GM23248 (cell line): ENCODE measurements around the gene PIK3CD. TPM values are rescaled to one million over a fixed set of nuclear protein-coding genes. Genes with fewer than 3 reads are reported as not detected.

Experiments
- DNase-seq: peaks from one replicate; pipeline ENCODE4 v3.0.0-alpha.2; 2015
- H2AFZ ChIP-seq: fragments of 200-600 bp; sonication (generic); 2 replicates; pipeline ENCODE4 v1.6.1; 2016; ENCODE audit warnings: antibody characterized with exemption
- H3F3A ChIP-seq: fragments of 200-600 bp; sonication (generic); 2 replicates; pipeline ENCODE4 v1.6.1; 2016; ENCODE audit warnings: mild to moderate bottlenecking, antibody characterized with exemption, mixed run types; ENCODE audit not compliant: insufficient read depth
- H3K27ac ChIP-seq: fragments of 200-600 bp; sonication (generic); 2 replicates; pipeline ENCODE4 v1.5.1; 2016; ENCODE audit warnings: mild to moderate bottlenecking
- H3K27me3 ChIP-seq: fragments of 200-600 bp; sonication (generic); replicated peaks from 2 replicates; pipeline ENCODE4 v1.6.1; 2016; ENCODE audit warnings: mild to moderate bottlenecking; ENCODE audit not compliant: insufficient read depth
- H3K36me3 ChIP-seq: fragments of 200-600 bp; sonication (generic); 2 replicates; pipeline ENCODE4 v1.6.1; 2016; ENCODE audit warnings: low read depth, mild to moderate bottlenecking
- H3K4me1 ChIP-seq: fragments of 200-600 bp; sonication (generic); 2 replicates; pipeline ENCODE4 v1.6.1; 2016; ENCODE audit warnings: mild to moderate bottlenecking; ENCODE audit not compliant: insufficient read depth
- H3K4me2 ChIP-seq: fragments of 200-600 bp; sonication (generic); one replicate; pipeline ENCODE4 v1.6.1; 2016; ENCODE audit warnings: mild to moderate bottlenecking; ENCODE audit not compliant: unreplicated experiment
- H3K4me3 ChIP-seq: fragments of 200-600 bp; sonication (generic); 2 replicates; pipeline ENCODE4 v1.5.1; 2016; ENCODE audit warnings: mild to moderate bottlenecking
- H3K79me2 ChIP-seq: fragments of 200-600 bp; sonication (generic); 2 replicates; pipeline ENCODE4 v1.6.1; 2016; ENCODE audit warnings: mild to moderate bottlenecking; ENCODE audit not compliant: insufficient read depth
- H3K9ac ChIP-seq: fragments of 200-600 bp; sonication (generic); 2 replicates; pipeline ENCODE4 v1.6.1; 2016; ENCODE audit warnings: mild to moderate bottlenecking
- H3K9me2 ChIP-seq: fragments of 200-600 bp; sonication (generic); 2 replicates; pipeline ENCODE4 v1.6.1; 2016; ENCODE audit warnings: mixed run types, mild to moderate bottlenecking, moderate library complexity; ENCODE audit not compliant: insufficient read depth
- H3K9me3 ChIP-seq: fragments of 200-600 bp; sonication (generic); one replicate; pipeline ENCODE4 v1.6.1; 2017; ENCODE audit warnings: low read depth
- H4K20me1 ChIP-seq: fragments of 200-600 bp; sonication (generic); 2 replicates; pipeline ENCODE4 v1.6.0; 2016; ENCODE audit not compliant: insufficient read depth
- EZH2 ChIP-seq: fragments of 200-600 bp; sonication (generic); IDR thresholded peaks from 2 replicates; pipeline ENCODE4 v1.6.1; 2018; ENCODE audit warnings: antibody characterized with exemption, mild to moderate bottlenecking; ENCODE audit not compliant: insufficient read depth, poor library complexity, severe bottlenecking
- EZH2phosphoT487 ChIP-seq: fragments of 200-600 bp; sonication (generic); IDR thresholded peaks from 2 replicates; pipeline ENCODE4 v1.6.1; 2018; ENCODE audit warnings: antibody characterized with exemption, moderate library complexity, mild to moderate bottlenecking, low read depth; ENCODE audit not compliant: insufficient read depth
- WGBS, 2 experiments: methylation state at CpG; one replicate each; pipeline ENCODE4 v1.1.6; 2015 to 2017; ENCODE audit warnings: low lambda C conversion rate in 2 of 2, low coverage in 1 of 2; ENCODE audit errors: missing lambda C conversion rate in 2 of 2; 5-methylcytosine and 5-hydroxymethylcytosine counted together
- in situ Hi-C: fragments of 300-500 bp; cut with MboI; formaldehyde crosslinking; loops from 2 replicates; pipeline ENCODE4 v1.15.0; 2020
- polyA plus RNA-seq: library from polyadenylated mRNA; unstranded; fragments of >200 nt; fragmentation: Nextera tagmentation; extraction: Ambion mirVana; gene quantifications from 2 replicates; pipeline ENCODE4 v1.2.1, GENCODE V29; 2016
- total RNA-seq: library from RNA; depleted of rRNA; stranded (reverse); fragments of >200 nt; shearing (Covaris generic); gene quantifications from 2 replicates; pipeline ENCODE4 v1.2.3, GENCODE V29; 2014

PIK3CD gene
- total and polyA plus RNA-seq, 2 experiments from 2014 or later = 3.5 to 7.1 TPM

DNA sequence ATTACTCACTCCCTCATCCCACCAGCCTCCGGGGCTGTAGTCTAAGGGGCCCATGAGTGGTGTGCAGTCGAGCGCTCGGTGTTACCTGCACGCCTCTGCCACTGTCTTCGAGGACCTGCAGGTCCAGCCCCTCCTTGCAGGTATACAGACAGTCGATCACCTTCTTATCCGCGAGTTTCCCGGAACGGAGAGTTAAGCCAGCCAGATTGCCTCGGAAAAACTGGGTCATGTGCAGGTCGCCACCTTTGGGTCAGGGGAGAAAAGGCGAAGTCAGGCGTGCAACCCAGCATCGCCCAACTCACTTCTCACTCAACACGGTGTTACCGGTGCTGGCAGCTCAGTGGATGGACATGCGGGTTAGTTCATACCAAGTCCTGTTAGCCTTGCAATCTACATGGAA, 84.3 kb downstream of the PIK3CD start:
- WGBS, 2 experiments = 92 to 94% methylated on average over 19 of the region's 19 CpGs
- in situ Hi-C loops = no loop called here
- Histone ChIP-seq H3K27ac (no peak overlapping the region), H3K9me2 (no peaks in the 10 kb centered on the region), H3K4me2 (no peak overlapping the region), H3K4me1 (no peaks in the 10 kb centered on the region), H3F3A (no peaks in the 10 kb centered on the region), H3K9me3 (no peaks in the 10 kb centered on the region), H4K20me1 (no peaks in the 10 kb centered on the region), H2AFZ (no peak overlapping the region), H3K79me2 (no peaks in the 10 kb centered on the region), H3K9ac (no peak overlapping the region), H3K27me3 (no peaks in the 10 kb centered on the region), H3K36me3 (peaks cover 15% of the 10 kb centered on the region; the same call in 1 of the 2 replicates), H3K4me3 (no peak overlapping the region)
- TF ChIP-seq EZH2phosphoT487 = no peak
- TF ChIP-seq EZH2 = no peak
- no peak for DNase-seq

DNA sequence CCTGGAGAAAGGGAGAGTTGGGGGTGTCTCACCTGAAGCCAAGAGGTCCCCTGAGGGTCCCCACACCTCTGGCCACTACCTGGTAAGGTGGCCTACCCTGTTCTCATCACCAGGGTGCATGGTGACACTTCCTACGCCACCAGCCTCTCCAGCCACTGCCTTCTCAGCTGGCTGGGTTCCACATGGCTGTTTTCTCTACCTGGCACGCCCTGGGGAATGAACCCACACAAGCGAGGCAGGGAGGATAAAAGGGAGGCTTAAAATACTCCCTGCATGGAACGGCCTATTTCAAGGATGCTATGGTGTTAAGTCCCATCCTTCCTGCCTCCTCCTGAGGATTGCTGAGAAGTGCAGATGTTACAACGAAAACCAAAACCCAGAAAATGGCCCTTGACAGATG, 84.7 kb downstream of the PIK3CD start:
- Histone ChIP-seq H3K27me3 (no peaks in the 10 kb centered on the region), H3K4me1 (no peaks in the 10 kb centered on the region), H4K20me1 (no peaks in the 10 kb centered on the region), H2AFZ (no peak overlapping the region), H3K4me3 (no peak overlapping the region), H3K36me3 (peaks cover 12% of the 10 kb centered on the region; the same call in 1 of the 2 replicates), H3K9ac (no peak overlapping the region), H3F3A (no peaks in the 10 kb centered on the region), H3K9me2 (no peaks in the 10 kb centered on the region), H3K27ac (no peak overlapping the region), H3K4me2 (no peak overlapping the region), H3K9me3 (no peaks in the 10 kb centered on the region), H3K79me2 (no peaks in the 10 kb centered on the region)
- WGBS, 2 experiments = 96 to 100% methylated on average over 5 of the region's 5 CpGs
- in situ Hi-C loops = no loop called here
- TF ChIP-seq EZH2phosphoT487 (no peak), EZH2 (no peak)
- DNase-seq = no peak

DNA sequence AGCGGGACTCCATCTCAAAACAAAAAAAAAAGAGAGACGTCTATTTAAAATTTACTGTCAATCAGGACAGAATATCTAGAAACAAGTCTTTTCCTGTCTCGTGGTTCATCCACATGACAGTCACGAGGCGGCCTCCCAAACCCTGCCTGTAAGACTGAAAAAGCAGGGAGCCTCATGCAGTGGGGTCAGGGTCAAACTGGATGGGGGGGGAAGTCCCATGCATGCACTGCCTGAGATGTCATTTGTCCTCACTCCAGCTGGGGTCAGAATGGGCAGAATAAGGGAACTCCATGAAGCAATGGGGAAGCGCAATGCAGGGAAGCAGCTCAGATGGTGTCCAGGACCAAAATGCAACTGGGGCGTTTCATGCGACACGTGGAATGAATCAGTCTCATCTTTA, 85.5 kb downstream of the PIK3CD start:
- in situ Hi-C loops = no loop called here

DNA sequence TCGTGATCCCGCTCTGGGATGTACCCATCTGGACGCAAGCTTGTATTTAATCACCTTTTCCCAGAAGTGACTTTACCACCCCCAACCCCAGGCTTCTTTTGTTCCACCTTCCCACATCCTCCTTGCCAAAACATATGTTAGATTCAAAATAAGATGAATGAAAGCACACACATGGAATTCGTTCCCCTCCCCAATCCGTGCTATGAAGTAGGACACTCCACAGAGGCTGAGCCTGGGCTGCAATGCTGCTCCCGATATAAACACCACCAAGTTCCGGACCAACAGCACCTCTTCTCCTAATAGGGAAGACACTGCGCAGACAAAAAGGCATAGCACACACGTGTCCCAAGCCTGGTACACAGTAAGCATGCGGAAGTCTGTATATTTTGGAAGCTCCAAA, 86.1 kb downstream of the PIK3CD start:
- Histone ChIP-seq H3K9ac (no peak overlapping the region), H3K9me2 (no peaks in the 10 kb centered on the region), H3K27ac (no peak overlapping the region), H3K9me3 (no peaks in the 10 kb centered on the region), H3K4me1 (no peaks in the 10 kb centered on the region), H3K4me3 (no peak overlapping the region), H2AFZ (no peak overlapping the region), H3K27me3 (no peaks in the 10 kb centered on the region), H3K4me2 (no peak overlapping the region), H3K79me2 (no peaks in the 10 kb centered on the region), H4K20me1 (no peaks in the 10 kb centered on the region), H3K36me3 (peaks cover 5% of the 10 kb centered on the region), H3F3A (no peaks in the 10 kb centered on the region)
- TF ChIP-seq EZH2 (no peak), EZH2phosphoT487 (no peak)
- no peak for DNase-seq
- 93 to 94% methylated on average over 10 of the region's 10 CpGs for WGBS, 2 experiments
- in situ Hi-C loops = no loop called here

More for the DNA sequence above, 85.5 kb downstream of the PIK3CD start:
- H3K9me2 ChIP-seq = no peaks in the 10 kb centered on the region
- H3K4me3 ChIP-seq = no peak overlapping the region
- peaks cover 10% of the 10 kb centered on the region; the same call in 1 of the 2 replicates for H3K36me3 ChIP-seq
- TF ChIP-seq EZH2phosphoT487 (no peak), EZH2 (no peak)
- no peaks in the 10 kb centered on the region for H3K4me1 ChIP-seq
- H3K9ac ChIP-seq = no peak overlapping the region
- no peak overlapping the region for H3K4me2 ChIP-seq
- H3K27me3 ChIP-seq = no peaks in the 10 kb centered on the region
- no peak overlapping the region for H3K27ac ChIP-seq
- H2AFZ ChIP-seq = no peak overlapping the region
- WGBS, 2 experiments = 89 to 90% methylated on average over 9 of the region's 9 CpGs
- H3K9me3 ChIP-seq = no peaks in the 10 kb centered on the region
- DNase-seq = no peak
- H3K79me2 ChIP-seq = no peaks in the 10 kb centered on the region
- H3F3A ChIP-seq = no peaks in the 10 kb centered on the region
- no peaks in the 10 kb centered on the region for H4K20me1 ChIP-seq
